Upper lobe of left lung (tissue), 6 donors: Measurements from ENCODE around the gene WDR37. TPM values are rescaled to one million over a fixed set of nuclear protein-coding genes. Genes with fewer than 3 reads are reported as not detected.
A peak's percentile ranks its signal among the peaks of the same experiment; 100 is the strongest.

Experiments
- ATAC-seq, 2 donors: fragments of 200-7000 bp; cut with Tn5 transposase; one replicate each; pipeline ENCODE4 v1.9.1; 2022; ENCODE audit warnings: mild to moderate bottlenecking in 2 of 2, moderate library complexity in 2 of 2; ENCODE audit not compliant: low FRiP score in 2 of 2
- DNase-seq, 2 donors: peaks; one replicate each; pipeline ENCODE4 v3.0.0-alpha.2; 2019 to 2020
- H3K27ac ChIP-seq, 4 donors: fragments of 200-600 bp; sonication (generic); one replicate each; pipeline ENCODE4 v1.5.1; 2016 to 2019
- H3K27me3 ChIP-seq, 4 donors: fragments of 200-600 bp; sonication (generic); one replicate each; pipeline ENCODE4 v1.5.1; 2017 to 2019
- H3K36me3 ChIP-seq, 4 donors: fragments of 200-600 bp; sonication (generic); one replicate each; pipeline ENCODE4 v1.5.1; 2016 to 2019
- H3K4me1 ChIP-seq, 4 donors: fragments of 200-600 bp; sonication (generic); one replicate each; pipeline ENCODE4 v1.5.1; 2018 to 2019
- H3K4me3 ChIP-seq, 4 donors: fragments of 200-600 bp; sonication (generic); one replicate each; pipeline ENCODE4 v1.5.1; 2017 to 2019; ENCODE audit warnings: mild to moderate bottlenecking in 2 of 4, moderate library complexity in 1 of 4
- H3K9me3 ChIP-seq, 4 donors: fragments of 200-600 bp; sonication (generic); one replicate each; pipeline ENCODE4 v1.5.1; 2018 to 2019
- EP300 ChIP-seq, 4 donors: sonication (generic); formaldehyde crosslinking; IDR thresholded peaks; one replicate each; pipeline ENCODE4 v1.5.1; 2017; ENCODE audit warnings: antibody characterized with exemption in 4 of 4, control low read depth in 2 of 4
- POLR2A ChIP-seq, 4 donors: fragments of 450-650 bp; IDR thresholded peaks; one replicate each; pipeline ENCODE4 v1.5.1; 2016 to 2017; ENCODE audit warnings: antibody characterized with exemption in 4 of 4, mild to moderate bottlenecking in 2 of 4
- POLR2AphosphoS5 ChIP-seq, 2 donors: sonication (generic); formaldehyde crosslinking; IDR thresholded peaks; one replicate each; pipeline ENCODE4 v1.5.1; 2017; ENCODE audit warnings: antibody characterized with exemption in 2 of 2
- WGBS, 2 donors: methylation state at CpG; one replicate each; pipeline ENCODE4 v1.1.5; 2017 to 2018; 5-methylcytosine and 5-hydroxymethylcytosine counted together
- total RNA-seq, 6 donors: library from RNA; depleted of rRNA in 4 of 6; stranded (reverse); fragments of >200 nt in 4 of 6; gene quantifications; one replicate each; pipeline versions ENCODE4 v1.1.0 to v1.2.1, GENCODE V29; 2016 to 2021
- TF ChIP-seq, protein P1 (sequence below), 6 experiments: fragments of 450-650 bp in 4 of 6; fragments of 200-600 bp in 2 of 6; sonication (generic) in 2 of 6; IDR thresholded peaks; one replicate each; pipeline ENCODE4 v1.5.1; 2016 to 2019; ENCODE audit warnings: antibody characterized with exemption in 6 of 6
- donor health status: DM: no; HTN: no; CAD: no; lungs with moderate emphysema.
- donor health status: DM: no; HTN: yes; CAD: no; lungs with severe emphysema.

The WDR37 gene
- total RNA-seq, 6 donors from 2014 or later, result 18.1 to 31.4 (median 19.9) TPM

DNA sequence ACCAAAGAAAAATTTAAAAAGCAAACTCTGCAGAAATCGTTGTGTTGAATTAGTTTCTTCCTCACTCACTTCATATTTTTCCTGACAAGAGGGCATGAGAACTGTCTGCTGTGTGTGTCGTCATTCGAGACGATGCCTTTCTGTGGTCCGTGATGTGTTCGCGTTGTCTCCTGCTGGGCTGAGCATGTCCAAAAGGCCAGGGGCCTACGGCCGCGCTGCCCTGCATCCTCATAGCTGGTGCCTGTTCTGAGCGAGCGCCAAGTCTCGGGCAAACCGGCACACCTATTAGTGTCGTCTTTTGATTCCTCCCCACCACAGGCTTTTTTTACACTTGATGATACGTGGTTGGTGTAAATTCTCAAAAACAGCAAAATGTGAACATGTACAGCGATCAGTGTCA, 27.4 kb downstream of the WDR37 start:
- 91 to 93% methylated on average over 17 of the region's 17 CpGs for WGBS, 2 donors
- no peak overlapping the region for H3K27ac ChIP-seq
- no peaks in the 10 kb centered on the region for H3K4me1 ChIP-seq
- DNase-seq (peak in 1 of 2 donors; percentile 69), ATAC-seq (no peak)
- H3K36me3 ChIP-seq, result peaks cover 35 to 98% (median 68%) of the 10 kb centered on the region in 4 donors
- H3K4me3 ChIP-seq, result no peak overlapping the region
- no peak for TF ChIP-seq EP300 (IDR thresholded peaks at IDR 0.05)
- no peak for TF ChIP-seq POLR2A (IDR thresholded peaks at IDR 0.05)
- TF ChIP-seq, protein P1, sequence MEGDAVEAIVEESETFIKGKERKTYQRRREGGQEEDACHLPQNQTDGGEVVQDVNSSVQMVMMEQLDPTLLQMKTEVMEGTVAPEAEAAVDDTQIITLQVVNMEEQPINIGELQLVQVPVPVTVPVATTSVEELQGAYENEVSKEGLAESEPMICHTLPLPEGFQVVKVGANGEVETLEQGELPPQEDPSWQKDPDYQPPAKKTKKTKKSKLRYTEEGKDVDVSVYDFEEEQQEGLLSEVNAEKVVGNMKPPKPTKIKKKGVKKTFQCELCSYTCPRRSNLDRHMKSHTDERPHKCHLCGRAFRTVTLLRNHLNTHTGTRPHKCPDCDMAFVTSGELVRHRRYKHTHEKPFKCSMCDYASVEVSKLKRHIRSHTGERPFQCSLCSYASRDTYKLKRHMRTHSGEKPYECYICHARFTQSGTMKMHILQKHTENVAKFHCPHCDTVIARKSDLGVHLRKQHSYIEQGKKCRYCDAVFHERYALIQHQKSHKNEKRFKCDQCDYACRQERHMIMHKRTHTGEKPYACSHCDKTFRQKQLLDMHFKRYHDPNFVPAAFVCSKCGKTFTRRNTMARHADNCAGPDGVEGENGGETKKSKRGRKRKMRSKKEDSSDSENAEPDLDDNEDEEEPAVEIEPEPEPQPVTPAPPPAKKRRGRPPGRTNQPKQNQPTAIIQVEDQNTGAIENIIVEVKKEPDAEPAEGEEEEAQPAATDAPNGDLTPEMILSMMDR (IDR thresholded peaks at IDR 0.05), result no peak
- TF ChIP-seq POLR2AphosphoS5 (IDR thresholded peaks at IDR 0.05), result no peak
- H3K9me3 ChIP-seq, result no peaks in the 10 kb centered on the region
- H3K27me3 ChIP-seq, result no peaks in the 10 kb centered on the region

DNA sequence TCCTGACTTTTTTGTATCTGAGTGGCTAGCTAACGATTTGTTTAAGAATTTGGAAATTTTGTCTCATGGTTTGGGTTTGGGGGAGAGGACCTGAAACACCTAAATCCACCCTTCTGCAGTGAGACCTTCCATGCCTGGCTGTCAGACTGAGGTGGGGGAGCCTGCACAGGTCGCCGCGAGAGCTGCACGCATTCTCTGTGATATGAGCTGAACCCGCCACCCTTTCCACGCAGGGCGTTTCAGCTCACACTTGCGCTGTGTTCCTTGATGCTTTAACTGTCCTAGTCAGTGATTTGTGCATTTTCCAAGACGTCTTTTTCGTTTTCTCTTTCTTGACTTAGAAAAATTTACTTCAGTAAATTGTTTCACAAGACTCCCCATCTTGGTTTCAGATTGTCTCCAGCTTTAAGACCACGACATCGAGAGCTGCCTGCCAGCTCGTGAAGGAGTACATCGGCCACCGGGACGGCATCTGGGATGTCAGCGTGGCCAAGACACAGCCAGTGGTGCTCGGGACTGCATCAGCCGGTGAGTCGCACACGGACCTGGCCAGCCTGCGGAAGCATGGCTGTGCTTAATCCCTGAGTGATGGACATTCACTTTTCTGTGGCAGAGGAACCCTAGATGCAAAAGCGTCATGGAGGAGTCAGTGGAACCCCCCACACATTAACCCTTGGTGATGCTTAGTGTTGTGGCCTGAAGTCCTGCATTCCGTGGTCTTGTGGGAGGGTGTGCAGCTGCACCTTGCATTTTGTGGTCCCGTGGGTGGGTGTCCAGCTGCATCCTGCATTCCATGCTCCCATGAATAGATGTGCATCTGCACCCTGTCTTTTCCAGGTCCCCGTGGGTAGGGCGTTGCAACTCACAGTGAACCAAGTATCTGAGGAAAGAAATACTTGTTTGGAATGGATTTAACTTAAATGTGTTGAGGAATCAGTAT, 28.1 kb downstream of the WDR37 start:
- no peak for ATAC-seq

DNA sequence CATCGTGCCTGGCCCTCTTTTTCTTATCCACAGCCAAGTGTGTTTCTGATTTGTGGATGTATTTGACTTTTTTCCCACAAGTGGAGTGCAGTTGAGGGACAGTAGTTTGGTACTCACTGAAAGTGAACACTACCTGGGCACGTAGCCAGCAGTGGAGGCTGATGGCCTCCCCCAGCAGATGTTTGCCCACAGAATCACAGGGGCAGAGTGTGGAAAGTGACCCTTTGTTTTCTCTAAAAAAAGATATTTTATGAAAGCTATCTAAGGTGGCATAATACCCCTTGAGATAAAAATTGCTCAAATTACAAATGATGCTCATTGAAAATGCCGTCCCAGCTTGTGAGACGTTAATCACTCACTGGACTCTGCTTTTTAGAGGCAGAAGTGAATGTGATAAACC, 29.1 kb downstream of the WDR37 start:
- 92 to 93% methylated on average over 4 of the region's 4 CpGs for WGBS, 2 donors
- H3K27ac ChIP-seq, result no peak overlapping the region
- DNase-seq (no peak), ATAC-seq (no peak)
- peaks cover 34 to 98% (median 69%) of the 10 kb centered on the region in 4 donors for H3K36me3 ChIP-seq
- H3K9me3 ChIP-seq, result no peaks in the 10 kb centered on the region
- TF ChIP-seq EP300 (IDR thresholded peaks at IDR 0.05) (no peak), POLR2A (IDR thresholded peaks at IDR 0.05) (no peak), POLR2AphosphoS5 (IDR thresholded peaks at IDR 0.05) (no peak)
- TF ChIP-seq, protein P1 (IDR thresholded peaks at IDR 0.05), result no peak
- no peaks in the 10 kb centered on the region for H3K27me3 ChIP-seq
- no peak overlapping the region for H3K4me3 ChIP-seq
- H3K4me1 ChIP-seq, result no peaks in the 10 kb centered on the region

More for the DNA sequence above, 28.1 kb downstream of the WDR37 start:
- H3K36me3 ChIP-seq, result peaks cover 40 to 98% (median 69%) of the 10 kb centered on the region in 4 donors
- no peak overlapping the region for H3K4me3 ChIP-seq
- WGBS, 2 donors, result 93 to 94% methylated on average over 23 to 28 of the region's 28 CpGs
- TF ChIP-seq EP300 (IDR thresholded peaks at IDR 0.05) (no peak), POLR2AphosphoS5 (IDR thresholded peaks at IDR 0.05) (no peak), POLR2A (IDR thresholded peaks at IDR 0.05) (no peak)
- TF ChIP-seq, protein P1 (IDR thresholded peaks at IDR 0.05), result no peak
- H3K27ac ChIP-seq, result no peak overlapping the region
- no peaks in the 10 kb centered on the region for H3K27me3 ChIP-seq
- no peaks in the 10 kb centered on the region for H3K4me1 ChIP-seq
- peak in 1 of 2 donors; percentile 39 for DNase-seq
- H3K9me3 ChIP-seq, result no peaks in the 10 kb centered on the region

DNA sequence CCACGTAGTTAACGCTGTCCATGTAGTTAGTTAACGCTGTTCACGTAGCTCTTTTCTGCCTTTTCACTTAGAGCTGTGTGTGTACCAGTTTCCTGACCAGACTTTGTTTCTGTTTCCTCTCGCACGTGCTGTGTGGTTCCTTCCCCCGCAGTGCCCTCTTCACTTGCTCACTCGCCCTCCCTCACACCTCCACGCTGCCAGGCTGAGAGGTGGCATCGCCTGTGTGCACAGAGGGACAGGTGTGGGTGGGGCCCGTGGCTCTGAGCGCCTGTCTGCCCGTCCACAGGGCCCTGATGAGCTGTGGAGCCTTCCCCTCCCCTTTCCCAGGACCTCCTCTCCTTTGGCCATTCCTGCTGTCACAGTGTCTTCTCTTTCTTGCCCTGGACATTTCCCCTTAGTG, 30.6 kb downstream of the WDR37 start:
- peaks cover 41 to 97% (median 76%) of the 10 kb centered on the region in 4 donors for H3K36me3 ChIP-seq
- no peak overlapping the region for H3K4me3 ChIP-seq
- H3K9me3 ChIP-seq, result no peaks in the 10 kb centered on the region
- 86 to 88% methylated on average over 13 of the region's 13 CpGs for WGBS, 2 donors
- TF ChIP-seq EP300 (IDR thresholded peaks at IDR 0.05) (no peak), POLR2A (IDR thresholded peaks at IDR 0.05) (no peak)
- TF ChIP-seq, protein P1 (IDR thresholded peaks at IDR 0.05), result no peak
- H3K27me3 ChIP-seq, result no peaks in the 10 kb centered on the region
- H3K27ac ChIP-seq, result no peak overlapping the region
- no peak for ATAC-seq
- H3K4me1 ChIP-seq, result no peaks in the 10 kb centered on the region
- DNase-seq, result peak in 1 of 2 donors; percentile 24
